ENCODE results near the gene CD28. TPM values are rescaled to one million over a fixed set of nuclear protein-coding genes. Genes with fewer than 3 reads are reported as not detected.

The CD28 gene
- total RNA-seq, 4 donors from 2014 or later = 1.6 to 16.3 (median 6.0) TPM

- TF ChIP-seq CTCF (IDR thresholded peaks at IDR 0.05) = no peak
- DNase-seq (ENCODE audit: low spot score) = no peak
These were observed 14.7 kb downstream of the CD28 start for GRCh38 chr2:203720915-203721672.

GRCh38 chr2:203721781-203722300 is 15.4 kb downstream of the CD28 start:
- ATAC-seq (ENCODE audit: low FRiP score) = no peak
- DNase-seq (ENCODE audit: low spot score) = no peak
- TF ChIP-seq CTCF (IDR thresholded peaks at IDR 0.05) = no peak

More at GRCh38 chr2:203720915-203721672, 14.7 kb downstream of the CD28 start:
- ATAC-seq (ENCODE audit: low FRiP score) = no peak

- no peak for ATAC-seq (ENCODE audit: low FRiP score)
- DNase-seq (ENCODE audit: low spot score) = no peak
- TF ChIP-seq CTCF (IDR thresholded peaks at IDR 0.05) = no peak
These were observed 16.0 kb downstream of the CD28 start for GRCh38 chr2:203722411-203722810.

GRCh38 chr2:203728321-203728720 is 21.9 kb downstream of the CD28 start:
- DNase-seq (ENCODE audit: low spot score) = no peak

GRCh38 chr2:203730076-203730729 is 23.8 kb downstream of the CD28 start:
- DNase-seq (ENCODE audit: low spot score) (no peak), ATAC-seq (ENCODE audit: low FRiP score) (no peak)
- TF ChIP-seq CTCF (IDR thresholded peaks at IDR 0.05) = no peak

More at GRCh38 chr2:203728321-203728720, 21.9 kb downstream of the CD28 start:
- TF ChIP-seq CTCF (IDR thresholded peaks at IDR 0.05) = no peak
- no peak for ATAC-seq (ENCODE audit: low FRiP score)

- ATAC-seq (ENCODE audit: low FRiP score) (no peak), DNase-seq (ENCODE audit: low spot score) (no peak)
- TF ChIP-seq CTCF (IDR thresholded peaks at IDR 0.05) = no peak
These were observed 24.4 kb downstream of the CD28 start for GRCh38 chr2:203730883-203731282.
